Aorta (tissue), 5 donors: ENCODE results near the gene RXRA. TPM values are rescaled to one million over a fixed set of nuclear protein-coding genes. Genes with fewer than 3 reads are reported as not detected.

ENCODE experiments used
- ATAC-seq: fragments of 200-7000 bp; cut with Tn5 transposase; one replicate; pipeline ENCODE4 v1.9.1; 2022; ENCODE audit warnings: moderate library complexity; ENCODE audit not compliant: low FRiP score
- DNase-seq, 2 donors: peaks; one replicate each; pipeline ENCODE4 v3.0.0-alpha.2; 2020
- H3K27ac ChIP-seq, 2 donors: one replicate each; pipeline ENCODE4 v1.5.1; 2013; ENCODE audit warnings: low read length in 2 of 2, mild to moderate bottlenecking in 2 of 2, moderate library complexity in 2 of 2, control low read depth in 1 of 2, inconsistent platforms in 1 of 2, low read depth in 1 of 2
- H3K27me3 ChIP-seq, 2 donors: one replicate each; pipeline ENCODE4 v1.6.1; 2013; ENCODE audit warnings: control low read depth in 1 of 2, low read length in 1 of 2, mild to moderate bottlenecking in 1 of 2, moderate library complexity in 1 of 2; ENCODE audit not compliant: insufficient read depth in 2 of 2, control insufficient read depth in 1 of 2
- H3K36me3 ChIP-seq, 2 donors: one replicate each; pipeline ENCODE4 v1.6.1; 2013; ENCODE audit warnings: control low read depth in 1 of 2, low read length in 1 of 2, mild to moderate bottlenecking in 1 of 2; ENCODE audit not compliant: insufficient read depth in 2 of 2, control insufficient read depth in 1 of 2
- H3K4me1 ChIP-seq, 2 donors: one replicate each; pipeline ENCODE4 v1.6.1; 2013; ENCODE audit warnings: low read length in 2 of 2, control low read depth in 1 of 2, mild to moderate bottlenecking in 1 of 2, moderate library complexity in 1 of 2; ENCODE audit not compliant: insufficient read depth in 2 of 2, control insufficient read depth in 1 of 2
- H3K4me3 ChIP-seq, 2 donors: one replicate each; pipeline ENCODE4 v1.5.1; 2013; ENCODE audit warnings: low read length in 2 of 2, control low read depth in 1 of 2, mild to moderate bottlenecking in 1 of 2
- H3K9me3 ChIP-seq: one replicate; pipeline ENCODE4 v1.6.1; 2013; ENCODE audit warnings: mild to moderate bottlenecking, low read length; ENCODE audit not compliant: control insufficient read depth
- WGBS, 2 donors: extraction: QIAGEN DNeasy Blood & Tissue Kit; methylation state at CpG; one replicate each; pipeline ENCODE4 v1.1.7; 2013; 5-methylcytosine and 5-hydroxymethylcytosine counted together
- intact Hi-C, 2 donors: fragments of 100-400 bp; cut with DNase I; formaldehyde crosslinking; loops; one replicate each; pipeline versions ENCODE4 v1.14.2 to v1.15.0; 2022
- polyA plus RNA-seq, 2 donors: library from polyadenylated mRNA; stranded (reverse); fragments of 200-250 nt; gene quantifications; one replicate each; pipeline ENCODE4 v1.2.3, GENCODE V29; 2013
- total RNA-seq, 2 donors: library from RNA; stranded (reverse); fragmentation: NEBNext Ultra II Directional; extraction: Animal tissue kit (Norgen Biotek cat#: 25700); gene quantifications; one replicate each; pipeline ENCODE4 v1.2.1, GENCODE V29; 2021
- donor health status: healthy with polysubstance abuse.
- donor health status: Bipolar disorder and iron deficiency.
- donor health status: DM: no; HTN: no; CAD: no.
- donor health status: DM: no; HTN: no; CAD: no.
- donor health status: DM: yes; HTN: yes; CAD: no.

The RXRA gene
- total and polyA plus RNA-seq, 4 donors = 17.7 to 67.8 (median 32.7) TPM

DNA sequence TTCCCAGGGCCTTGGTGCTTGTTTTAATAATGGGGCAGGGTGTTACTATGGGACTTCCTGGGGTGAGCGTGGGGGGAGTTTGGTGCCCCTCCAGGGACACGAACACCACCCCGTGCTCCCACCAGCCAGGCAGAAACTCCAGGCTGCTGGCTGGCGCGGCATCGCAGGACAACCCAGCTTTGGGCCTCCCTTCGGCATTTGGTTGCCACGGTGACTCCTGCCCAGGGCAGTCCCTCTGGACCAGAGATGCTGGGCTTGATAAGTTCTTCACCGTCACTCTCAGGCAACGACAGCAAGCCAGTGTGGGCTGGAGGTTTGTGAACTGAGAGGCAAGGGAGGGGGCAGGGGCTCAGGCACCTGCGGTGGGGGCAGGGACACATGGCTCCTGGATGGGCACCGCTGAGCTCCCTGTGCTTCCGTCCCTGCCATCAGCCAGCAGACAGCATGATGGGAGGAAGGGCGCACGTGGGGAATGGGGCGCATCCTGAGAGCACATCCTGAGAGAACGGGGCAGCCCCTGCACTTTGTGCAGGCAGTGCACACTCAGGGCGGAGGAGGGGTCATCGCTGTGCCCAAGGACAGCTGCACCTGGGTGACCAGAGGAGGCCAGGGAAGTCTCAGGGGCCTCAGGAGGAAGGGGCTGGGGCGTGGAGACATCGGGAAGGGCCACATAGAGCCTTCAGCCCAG, 116.4 kb downstream of the RXRA start:
- H3K4me1 ChIP-seq = no peaks in the 10 kb centered on the region
- no peak overlapping the region for H3K4me3 ChIP-seq
- no peaks in the 10 kb centered on the region for H3K36me3 ChIP-seq
- H3K9me3 ChIP-seq = no peaks in the 10 kb centered on the region
- intact Hi-C loops = loop anchor here (1.0 kb wide), 1 partner anchor 272 kb away; no protein-coding TSS in a partner anchor
- no peak for DNase-seq
- no peak overlapping the region for H3K27ac ChIP-seq
- no peaks in the 10 kb centered on the region for H3K27me3 ChIP-seq
- 20 to 22% methylated on average over 21 of the region's 21 CpGs for WGBS, 2 donors
- peak; percentile 15 for ATAC-seq

GRCh38 chr9:134443174-134444037, 117.2 kb downstream of the RXRA start:
- ATAC-seq (peak; percentile 92), DNase-seq (peak; percentile 92 to 95)
- Histone ChIP-seq H3K4me3 (no peak overlapping the region), H3K27ac (no peak overlapping the region), H3K4me1 (no peaks in the 10 kb centered on the region), H3K9me3 (no peaks in the 10 kb centered on the region), H3K36me3 (no peaks in the 10 kb centered on the region), H3K27me3 (no peaks in the 10 kb centered on the region)
- 9 to 10% methylated on average over 26 to 27 of the region's 27 CpGs for WGBS, 2 donors
- intact Hi-C loops = loop anchor here (1.0 kb wide), 1 partner anchor 273 kb away; no protein-coding TSS in a partner anchor

DNA sequence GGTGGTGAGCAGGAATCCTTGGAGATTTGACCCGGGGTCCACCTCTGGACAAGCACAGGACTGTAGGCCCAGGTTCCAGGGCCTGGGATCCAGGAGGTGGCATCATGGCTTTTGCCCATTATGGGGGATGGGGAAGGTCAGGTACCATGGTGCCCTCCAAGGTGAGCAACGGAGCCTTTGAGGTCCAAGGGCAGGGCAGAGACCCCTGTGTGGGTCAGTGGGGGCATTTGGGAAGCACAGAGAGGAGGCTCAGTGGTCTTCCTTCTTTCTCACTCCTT, 117.7 kb downstream of the RXRA start:
- H3K27ac ChIP-seq = no peak overlapping the region
- DNase-seq = no peak

DNA sequence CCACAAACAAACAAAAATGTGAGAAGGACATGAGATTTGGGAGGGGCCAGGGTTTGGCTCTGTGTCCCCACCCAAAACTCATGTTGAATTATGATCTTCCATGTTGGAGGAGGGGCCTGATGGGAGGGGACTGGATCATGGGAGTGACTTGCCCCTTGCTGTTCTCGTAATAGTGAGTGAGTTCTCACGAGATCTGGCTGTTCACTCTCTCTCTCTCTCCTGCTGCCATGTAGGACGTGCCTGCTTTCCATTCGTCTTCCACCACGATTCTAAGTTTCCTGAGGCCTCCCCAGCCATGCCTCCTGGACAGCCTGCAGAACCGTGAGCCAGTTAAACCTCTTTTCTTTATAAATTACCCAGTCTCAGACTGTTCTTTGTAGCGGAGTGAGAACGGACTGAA, 118.7 kb downstream of the RXRA start:
- ATAC-seq (no peak), DNase-seq (no peak)
- Histone ChIP-seq H3K4me3 (no peak overlapping the region), H3K27ac (no peak overlapping the region), H3K9me3 (no peaks in the 10 kb centered on the region), H3K4me1 (no peaks in the 10 kb centered on the region), H3K27me3 (no peaks in the 10 kb centered on the region), H3K36me3 (no peaks in the 10 kb centered on the region)
- intact Hi-C loops = no loop called here
- 64 to 78% methylated on average over 8 of the region's 8 CpGs for WGBS, 2 donors

More for the DNA sequence above, 117.7 kb downstream of the RXRA start:
- intact Hi-C loops = no loop called here
- 87 to 93% methylated on average over 2 of the region's 2 CpGs for WGBS, 2 donors
- Histone ChIP-seq H3K4me3 (no peak overlapping the region), H3K9me3 (no peaks in the 10 kb centered on the region), H3K36me3 (no peaks in the 10 kb centered on the region), H3K27me3 (no peaks in the 10 kb centered on the region), H3K4me1 (no peaks in the 10 kb centered on the region)
- ATAC-seq = no peak

GRCh38 chr9:134449180-134449916, 123.1 kb downstream of the RXRA start:
- ATAC-seq (peak; percentile 96), DNase-seq (peak; percentile 95)
- Histone ChIP-seq H3K4me3 (no peak overlapping the region), H3K4me1 (no peaks in the 10 kb centered on the region), H3K36me3 (no peaks in the 10 kb centered on the region), H3K27ac (no peak overlapping the region), H3K27me3 (no peaks in the 10 kb centered on the region), H3K9me3 (no peaks in the 10 kb centered on the region)
- 20 to 21% methylated on average over 10 of the region's 10 CpGs for WGBS, 2 donors
- intact Hi-C loops = loop anchor here (1.0 to 2.0 kb wide), 3 partner anchors 192 to 290 kb away; partner anchors contain the start of gene COL5A1 (in 1 of the 2)

- H3K36me3 ChIP-seq = no peaks in the 10 kb centered on the region
- ATAC-seq (no peak), DNase-seq (no peak)
- H3K27me3 ChIP-seq = no peaks in the 10 kb centered on the region
- H3K4me1 ChIP-seq = peaks cover 0 to 3% of the 10 kb centered on the region in 2 donors
- intact Hi-C loops = loop anchor here (5.0 kb wide), 2 partner anchors 190 to 235 kb away; partner anchors contain the start of gene COL5A1 (in 1 of the 2)
- WGBS, 2 donors = 88 to 99% methylated on average over 2 of the region's 2 CpGs
- no peak overlapping the region for H3K4me3 ChIP-seq
- H3K9me3 ChIP-seq = no peaks in the 10 kb centered on the region
- H3K27ac ChIP-seq = no peak overlapping the region
These were observed 125.6 kb downstream of the RXRA start for GRCh38 chr9:134451700-134452458.

DNA sequence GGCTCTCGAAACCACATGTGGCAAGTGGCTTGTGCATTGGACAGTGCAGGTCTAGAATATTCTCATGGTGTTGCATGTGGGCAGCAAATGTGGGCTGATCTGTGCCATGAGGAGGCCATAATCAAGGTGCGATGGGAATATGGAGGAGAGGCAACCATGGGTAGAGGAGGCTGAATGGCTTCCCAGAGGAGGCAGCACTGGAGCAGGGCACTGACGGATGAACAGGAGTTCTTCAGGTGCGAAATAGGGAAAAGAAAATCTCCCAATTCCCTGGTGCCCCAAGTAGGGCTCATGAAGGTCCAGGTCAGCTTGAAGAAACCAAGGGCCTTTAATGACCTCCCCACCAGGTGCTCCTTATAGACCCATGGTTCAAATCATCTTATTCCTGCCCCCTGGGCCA, 126.5 kb downstream of the RXRA start:
- ATAC-seq (no peak), DNase-seq (no peak)
- Histone ChIP-seq H3K27ac (no peak overlapping the region), H3K36me3 (no peaks in the 10 kb centered on the region), H3K4me3 (no peak overlapping the region), H3K27me3 (no peaks in the 10 kb centered on the region), H3K4me1 (peaks cover 0 to 4% of the 10 kb centered on the region in 2 donors), H3K9me3 (no peaks in the 10 kb centered on the region)
- 96 to 100% methylated on average over 4 of the region's 4 CpGs for WGBS, 2 donors
- intact Hi-C loops = loop anchor here (5.0 kb wide), 2 partner anchors 190 to 235 kb away; partner anchors contain the start of gene COL5A1 (in 1 of the 2)
